ENCODE results near the gene CD3D. TPM values are rescaled to one million over a fixed set of nuclear protein-coding genes. Genes with fewer than 3 reads are reported as not detected.
"Not testable (repeated sequence)": the region's sequence is repeated elsewhere in the genome, so short reads cannot be mapped to it uniquely, and the experiment has no call there.

The CD3D gene
- total RNA-seq, 1 donor from 2014 or later: not detected

- no peaks in the 10 kb centered on the region for H3K9me3 Mint-ChIP-seq (ENCODE audit: low read depth)
- no peak overlapping the region for H3K4me3 Mint-ChIP-seq (ENCODE audit: low read depth)
- TF ChIP-seq, protein P1, sequence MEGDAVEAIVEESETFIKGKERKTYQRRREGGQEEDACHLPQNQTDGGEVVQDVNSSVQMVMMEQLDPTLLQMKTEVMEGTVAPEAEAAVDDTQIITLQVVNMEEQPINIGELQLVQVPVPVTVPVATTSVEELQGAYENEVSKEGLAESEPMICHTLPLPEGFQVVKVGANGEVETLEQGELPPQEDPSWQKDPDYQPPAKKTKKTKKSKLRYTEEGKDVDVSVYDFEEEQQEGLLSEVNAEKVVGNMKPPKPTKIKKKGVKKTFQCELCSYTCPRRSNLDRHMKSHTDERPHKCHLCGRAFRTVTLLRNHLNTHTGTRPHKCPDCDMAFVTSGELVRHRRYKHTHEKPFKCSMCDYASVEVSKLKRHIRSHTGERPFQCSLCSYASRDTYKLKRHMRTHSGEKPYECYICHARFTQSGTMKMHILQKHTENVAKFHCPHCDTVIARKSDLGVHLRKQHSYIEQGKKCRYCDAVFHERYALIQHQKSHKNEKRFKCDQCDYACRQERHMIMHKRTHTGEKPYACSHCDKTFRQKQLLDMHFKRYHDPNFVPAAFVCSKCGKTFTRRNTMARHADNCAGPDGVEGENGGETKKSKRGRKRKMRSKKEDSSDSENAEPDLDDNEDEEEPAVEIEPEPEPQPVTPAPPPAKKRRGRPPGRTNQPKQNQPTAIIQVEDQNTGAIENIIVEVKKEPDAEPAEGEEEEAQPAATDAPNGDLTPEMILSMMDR (IDR thresholded peaks at IDR 0.05; ENCODE audit: unreplicated experiment): no peak
- peaks cover 25% of the 10 kb centered on the region for H3K4me1 Mint-ChIP-seq (ENCODE audit: low read depth)
- H3K27ac Mint-ChIP-seq: no peak overlapping the region
- no peaks in the 10 kb centered on the region for H3K36me3 Mint-ChIP-seq (ENCODE audit: insufficient read depth)
- H3K27me3 Mint-ChIP-seq: peaks cover 11% of the 10 kb centered on the region
- no peak for DNase-seq (ENCODE audit: low spot score, unreplicated experiment)
Observed at GRCh38 chr11:118311518-118311917, 31.0 kb downstream of the CD3D start.

- Mint-ChIP-seq H3K27me3 (peaks cover 12% of the 10 kb centered on the region), H3K9me3 (ENCODE audit: low read depth) (no peaks in the 10 kb centered on the region), H3K36me3 (ENCODE audit: insufficient read depth) (no peaks in the 10 kb centered on the region), H3K27ac (no peak overlapping the region), H3K4me3 (ENCODE audit: low read depth) (no peak overlapping the region), H3K4me1 (ENCODE audit: low read depth) (peaks cover 19% of the 10 kb centered on the region)
- no peak for DNase-seq (ENCODE audit: low spot score, unreplicated experiment)
- TF ChIP-seq, protein P1 (IDR thresholded peaks at IDR 0.05; ENCODE audit: unreplicated experiment): no peak
Observed at GRCh38 chr11:118310781-118311485, 31.6 kb downstream of the CD3D start.

GRCh38 chr11:118310271-118310670 is 32.2 kb downstream of the CD3D start:
- Mint-ChIP-seq H3K27ac (no peak overlapping the region), H3K4me1 (ENCODE audit: low read depth) (peaks cover 13% of the 10 kb centered on the region), H3K27me3 (peaks cover 15% of the 10 kb centered on the region), H3K9me3 (ENCODE audit: low read depth) (no peaks in the 10 kb centered on the region), H3K36me3 (ENCODE audit: insufficient read depth) (no peaks in the 10 kb centered on the region), H3K4me3 (ENCODE audit: low read depth) (no peak overlapping the region)
- TF ChIP-seq, protein P1 (IDR thresholded peaks at IDR 0.05; ENCODE audit: unreplicated experiment): no peak
- DNase-seq (ENCODE audit: low spot score, unreplicated experiment): no peak

DNA sequence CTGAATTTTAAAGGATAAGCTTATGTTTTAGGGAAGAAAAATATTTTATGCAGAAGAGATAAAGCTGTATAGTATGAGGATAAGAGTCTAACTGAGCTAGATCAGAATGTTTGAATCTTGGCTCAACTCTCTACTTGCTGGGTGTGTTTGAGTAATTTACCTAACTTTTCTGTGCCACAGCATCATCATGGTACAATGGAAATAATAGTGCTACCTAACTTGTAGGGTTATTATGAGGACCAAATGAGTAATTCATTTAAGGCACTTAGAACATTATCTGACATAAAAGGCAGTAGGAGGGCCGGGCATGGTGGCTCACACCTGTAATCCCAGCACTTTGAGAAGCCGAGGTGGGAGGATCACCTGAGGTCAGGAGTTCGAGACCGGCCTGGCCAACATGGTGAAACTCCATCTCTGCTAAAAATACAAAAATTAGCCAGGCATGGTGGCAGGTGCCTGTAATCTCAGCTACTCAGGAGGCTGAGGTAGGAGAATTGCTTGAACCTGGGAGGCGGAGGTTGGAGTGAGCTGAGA is 33.4 kb downstream of the CD3D start:
- not testable (repeated sequence) for DNase-seq (ENCODE audit: low spot score, unreplicated experiment); H3K27ac Mint-ChIP-seq; H3K36me3 Mint-ChIP-seq (ENCODE audit: insufficient read depth); H3K9me3 Mint-ChIP-seq (ENCODE audit: low read depth); H3K4me3 Mint-ChIP-seq (ENCODE audit: low read depth); H3K4me1 Mint-ChIP-seq (ENCODE audit: low read depth)
- peaks cover 19% of the 10 kb centered on the region for H3K27me3 Mint-ChIP-seq

DNA sequence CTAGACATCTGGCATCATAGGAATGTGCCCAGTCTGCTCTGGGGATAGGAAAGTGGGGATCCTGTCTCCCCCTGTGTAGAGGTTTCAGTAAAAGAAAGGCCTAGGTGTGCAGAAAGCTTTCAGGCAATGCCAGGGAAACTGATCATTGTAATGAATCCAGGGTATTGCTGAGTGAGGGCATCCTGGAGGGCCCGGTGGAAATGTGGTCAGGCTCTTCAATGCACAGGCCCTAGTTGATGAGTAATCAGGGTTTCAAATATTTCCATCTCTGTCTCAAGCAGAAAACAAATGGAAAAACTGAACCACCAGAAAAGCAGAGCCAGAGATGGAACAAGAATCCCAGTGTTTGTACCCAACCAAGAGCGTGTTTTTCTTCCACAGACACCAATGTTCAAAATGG is 35.9 kb downstream of the CD3D start:
- no peak for DNase-seq (ENCODE audit: low spot score, unreplicated experiment)
- Mint-ChIP-seq H3K9me3 (ENCODE audit: low read depth) (no peaks in the 10 kb centered on the region), H3K4me1 (ENCODE audit: low read depth) (no peaks in the 10 kb centered on the region), H3K36me3 (ENCODE audit: insufficient read depth) (no peaks in the 10 kb centered on the region), H3K27ac (no peak overlapping the region), H3K4me3 (ENCODE audit: low read depth) (no peak overlapping the region), H3K27me3 (peaks cover 16% of the 10 kb centered on the region)
- TF ChIP-seq, protein P1 (IDR thresholded peaks at IDR 0.05; ENCODE audit: unreplicated experiment): no peak

DNA sequence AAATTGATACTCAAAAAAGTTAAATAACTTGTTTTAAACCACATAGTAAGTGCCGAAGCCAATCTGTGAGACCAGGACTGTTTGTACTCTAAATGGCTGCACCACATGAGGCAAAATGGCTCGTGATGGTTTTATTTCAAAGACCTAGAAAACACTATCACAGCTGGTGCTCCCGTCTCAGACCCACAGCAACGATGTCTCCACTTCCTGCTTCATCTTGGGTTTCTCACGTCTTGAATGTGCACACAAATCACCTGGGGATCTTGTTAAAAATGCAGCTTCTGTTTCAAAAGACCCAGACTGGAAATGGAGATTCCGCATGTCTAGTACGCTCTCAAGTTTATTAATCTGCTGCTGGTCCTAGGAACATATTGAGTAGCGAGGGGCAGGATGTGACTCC is 36.8 kb downstream of the CD3D start:
- H3K27me3 Mint-ChIP-seq: peaks cover 16% of the 10 kb centered on the region
- TF ChIP-seq, protein P1 (IDR thresholded peaks at IDR 0.05; ENCODE audit: unreplicated experiment): no peak

More for the DNA sequence above, 36.8 kb downstream of the CD3D start:
- Mint-ChIP-seq H3K36me3 (ENCODE audit: insufficient read depth) (no peaks in the 10 kb centered on the region), H3K4me1 (ENCODE audit: low read depth) (no peaks in the 10 kb centered on the region), H3K4me3 (ENCODE audit: low read depth) (no peak overlapping the region), H3K27ac (no peak overlapping the region), H3K9me3 (ENCODE audit: low read depth) (no peaks in the 10 kb centered on the region)
- DNase-seq (ENCODE audit: low spot score, unreplicated experiment): no peak
